ENCODE data around the gene PCDHGC3. TPM values are rescaled to one million over a fixed set of nuclear protein-coding genes. Genes with fewer than 3 reads are reported as not detected.

The PCDHGC3 gene
- total and polyA plus RNA-seq, 8 donors = 9.1 to 25.3 (median 18.9) TPM

DNA sequence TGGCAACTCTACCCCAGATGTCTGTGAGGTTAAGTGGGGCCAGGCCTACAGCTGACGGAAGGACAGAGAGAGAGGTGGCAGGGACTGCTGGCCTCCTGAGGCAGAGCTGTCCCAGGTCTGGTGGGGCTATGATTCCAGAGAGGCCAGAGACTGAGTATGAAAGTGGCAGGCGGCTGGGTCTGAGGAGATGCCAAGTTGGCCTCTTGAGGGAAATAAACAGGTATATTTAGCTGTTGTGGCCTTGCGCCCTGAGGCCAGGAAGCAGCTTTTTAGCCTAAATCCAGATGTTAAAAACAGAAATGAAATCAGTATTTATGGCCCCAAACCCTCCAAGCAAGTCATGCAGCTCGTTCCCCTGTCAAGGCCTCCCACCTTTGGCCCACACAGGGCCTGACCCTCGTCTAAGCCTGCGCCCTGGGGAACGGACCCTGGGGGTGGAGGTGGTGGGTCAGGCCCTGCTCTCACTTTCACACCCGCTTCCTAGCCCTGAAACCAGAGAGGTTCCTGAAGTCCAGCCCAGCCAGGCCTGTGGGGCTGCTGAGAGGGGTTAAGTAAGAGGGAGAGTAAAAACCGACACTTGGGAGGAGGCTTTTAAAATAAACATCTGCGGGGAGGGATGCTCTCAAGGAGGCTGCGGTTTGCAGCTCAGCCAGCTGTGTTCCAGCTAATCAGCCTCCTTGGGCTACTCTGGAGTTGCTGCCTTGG, 31.8 kb downstream of the PCDHGC3 start:
- no peak overlapping the region for H3K4me3 ChIP-seq
- H3K27me3 ChIP-seq = no peaks in the 10 kb centered on the region
- intact Hi-C loops (cut with DNase I) = no loop called here
- FAIRE-seq = no peak
- no peaks in the 10 kb centered on the region for H3K9me3 ChIP-seq
- peak in 3 of 4 donors; percentile 3 to 14 (median 9) for ATAC-seq
- TF ChIP-seq, protein P1, sequence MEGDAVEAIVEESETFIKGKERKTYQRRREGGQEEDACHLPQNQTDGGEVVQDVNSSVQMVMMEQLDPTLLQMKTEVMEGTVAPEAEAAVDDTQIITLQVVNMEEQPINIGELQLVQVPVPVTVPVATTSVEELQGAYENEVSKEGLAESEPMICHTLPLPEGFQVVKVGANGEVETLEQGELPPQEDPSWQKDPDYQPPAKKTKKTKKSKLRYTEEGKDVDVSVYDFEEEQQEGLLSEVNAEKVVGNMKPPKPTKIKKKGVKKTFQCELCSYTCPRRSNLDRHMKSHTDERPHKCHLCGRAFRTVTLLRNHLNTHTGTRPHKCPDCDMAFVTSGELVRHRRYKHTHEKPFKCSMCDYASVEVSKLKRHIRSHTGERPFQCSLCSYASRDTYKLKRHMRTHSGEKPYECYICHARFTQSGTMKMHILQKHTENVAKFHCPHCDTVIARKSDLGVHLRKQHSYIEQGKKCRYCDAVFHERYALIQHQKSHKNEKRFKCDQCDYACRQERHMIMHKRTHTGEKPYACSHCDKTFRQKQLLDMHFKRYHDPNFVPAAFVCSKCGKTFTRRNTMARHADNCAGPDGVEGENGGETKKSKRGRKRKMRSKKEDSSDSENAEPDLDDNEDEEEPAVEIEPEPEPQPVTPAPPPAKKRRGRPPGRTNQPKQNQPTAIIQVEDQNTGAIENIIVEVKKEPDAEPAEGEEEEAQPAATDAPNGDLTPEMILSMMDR (IDR thresholded peaks at IDR 0.05) = no peak
- H3K4me1 ChIP-seq = no peaks in the 10 kb centered on the region
- DNase-seq = no peak
- H3K36me3 ChIP-seq = no peaks in the 10 kb centered on the region
- H3K27ac ChIP-seq = no peak overlapping the region
- WGBS, 2 donors = 83 to 91% methylated on average over 11 of the region's 11 CpGs

DNA sequence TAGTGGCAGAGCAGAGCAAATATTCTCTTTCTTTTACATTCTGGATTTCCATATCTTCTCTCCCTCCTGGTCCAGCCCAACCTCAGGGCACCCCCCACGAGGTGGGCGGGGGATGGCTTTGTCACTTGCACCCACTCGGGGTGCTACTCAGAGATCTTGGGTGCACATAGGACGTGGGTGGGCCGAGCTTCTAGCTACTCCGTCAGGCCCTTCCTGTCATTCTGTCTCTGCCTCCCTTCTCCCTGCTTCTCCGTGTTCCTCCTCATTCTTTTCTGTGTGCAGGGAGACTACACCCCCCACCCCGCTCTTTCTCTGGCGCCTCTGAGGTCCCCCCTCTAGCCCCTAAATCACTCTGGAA, 32.7 kb downstream of the PCDHGC3 start:
- Histone ChIP-seq H3K4me3 (no peak overlapping the region), H3K4me1 (no peaks in the 10 kb centered on the region), H3K27me3 (no peaks in the 10 kb centered on the region), H3K9me3 (no peaks in the 10 kb centered on the region), H3K36me3 (no peaks in the 10 kb centered on the region), H3K27ac (peak overlapping the region in 1 of 4 donors; percentile 51)
- TF ChIP-seq, protein P1 (IDR thresholded peaks at IDR 0.05) = no peak
- DNase-seq = no peak
- 69 to 71% methylated on average over 9 of the region's 9 CpGs for WGBS, 2 donors
- intact Hi-C loops (cut with DNase I) = no loop called here
- no peak for ATAC-seq
- FAIRE-seq = no peak

DNA sequence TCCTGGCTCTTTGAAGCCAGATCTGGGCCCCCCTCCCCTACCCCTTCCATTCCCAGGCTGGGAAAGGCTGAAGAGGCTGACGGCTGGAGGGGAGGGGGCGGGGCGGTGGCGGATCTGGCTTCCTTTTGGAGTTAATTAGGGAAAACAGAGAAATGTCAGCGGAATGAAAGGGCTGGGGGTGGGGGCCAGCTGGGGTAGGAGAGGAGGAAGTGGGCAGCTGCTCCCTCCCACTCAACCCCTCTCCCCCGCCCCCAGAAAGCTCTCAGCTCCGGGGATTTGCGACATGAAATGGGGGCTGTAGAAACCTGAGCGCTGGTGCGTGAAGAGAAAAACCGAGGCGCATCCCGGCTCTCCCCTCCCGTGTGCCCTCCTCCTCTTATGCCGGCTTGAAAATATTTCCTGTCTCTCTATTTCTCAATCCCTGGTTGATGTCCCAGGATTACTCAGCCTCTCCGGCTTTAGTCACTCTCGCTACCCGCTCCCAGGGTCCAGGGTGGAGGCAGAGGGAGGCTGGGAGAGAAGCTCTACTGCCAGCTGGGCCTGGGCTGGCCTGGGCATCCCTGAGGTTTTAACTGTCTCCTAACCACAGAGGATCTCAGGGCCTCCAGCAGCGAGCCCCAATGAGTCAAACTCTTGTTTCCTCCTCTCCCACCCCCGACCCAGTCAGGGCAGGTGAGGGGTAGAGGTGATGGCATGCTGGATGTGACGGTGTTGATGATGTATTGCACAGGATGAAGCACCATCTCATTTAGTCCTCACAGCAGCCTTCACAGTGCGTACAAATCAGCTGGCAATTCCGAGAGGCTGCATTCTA, 33.2 kb downstream of the PCDHGC3 start:
- ATAC-seq = peak in 1 of 4 donors; percentile 5
- TF ChIP-seq, protein P1 (IDR thresholded peaks at IDR 0.05) = no peak
- H3K27ac ChIP-seq = peak overlapping the region in 1 of 4 donors; percentile 51
- 73 to 76% methylated on average over 22 to 23 of the region's 23 CpGs for WGBS, 2 donors
- H3K27me3 ChIP-seq = no peaks in the 10 kb centered on the region
- intact Hi-C loops (cut with DNase I) = no loop called here
- H3K36me3 ChIP-seq = no peaks in the 10 kb centered on the region
- peaks cover 0 to under 1% (median 0%) of the 10 kb centered on the region in 3 donors for H3K4me1 ChIP-seq
- H3K9me3 ChIP-seq = no peaks in the 10 kb centered on the region
- no peak for DNase-seq
- H3K4me3 ChIP-seq = no peak overlapping the region
- FAIRE-seq = no peak

DNA sequence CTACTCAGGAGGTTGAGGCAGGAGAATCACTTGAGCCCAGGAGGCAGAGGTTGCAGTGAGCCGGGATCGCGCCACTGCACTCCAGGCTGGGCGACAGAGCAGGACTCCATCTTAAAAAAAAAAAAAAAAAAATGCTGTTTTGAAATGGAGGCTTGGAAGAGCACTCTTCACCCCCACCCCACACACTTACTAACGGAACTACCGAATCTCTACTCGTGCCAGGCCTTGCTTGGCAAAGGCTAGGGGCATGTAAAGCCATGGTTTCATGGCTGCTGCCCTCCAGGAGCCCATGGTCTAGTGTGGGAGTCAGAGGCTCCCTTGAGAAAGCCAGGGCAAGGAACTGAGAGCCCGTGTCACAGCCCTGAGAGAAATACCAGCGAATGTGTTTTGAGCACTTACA, 34.4 kb downstream of the PCDHGC3 start:
- ATAC-seq (no peak), FAIRE-seq (no peak), DNase-seq (no peak)
- TF ChIP-seq, protein P1 (IDR thresholded peaks at IDR 0.05) = no peak
- no peaks in the 10 kb centered on the region for H3K27me3 ChIP-seq
- intact Hi-C loops (cut with DNase I) = no loop called here
- peaks cover 0 to 3% (median 0%) of the 10 kb centered on the region in 3 donors for H3K4me1 ChIP-seq
- no peaks in the 10 kb centered on the region for H3K9me3 ChIP-seq
- WGBS, 2 donors = 89 to 94% methylated on average over 9 of the region's 9 CpGs
- H3K36me3 ChIP-seq = no peaks in the 10 kb centered on the region
- no peak overlapping the region for H3K4me3 ChIP-seq
- H3K27ac ChIP-seq = no peak overlapping the region

Data from pancreas (tissue), 10 donors.